Panc1 (cell line): ENCODE data around the gene DDX1. TPM values are rescaled to one million over a fixed set of nuclear protein-coding genes. Genes with fewer than 3 reads are reported as not detected.

Source experiments
- ATAC-seq: fragments of 200-7000 bp; cut with Tn5 transposase; 2 replicates; pipeline ENCODE4 v1.9.1; 2020; ENCODE audit warnings: mild to moderate bottlenecking, moderate library complexity
- BruUV-seq: library from RNA; stranded (reverse); fragments of 400-500 nt; replicated peaks from 2 replicates; lab custom pipeline; 2021; lab: Mats Ljungman, UMichigan
- CTCF ChIA-PET: fragments of 300-600 bp; sonication (Branson Sonifier 250); formaldehyde crosslinking; loops from one replicate; lab custom pipeline; 2022; ENCODE audit warnings: antibody characterized with exemption; lab: Charles Lee
- POLR2A ChIA-PET: fragments of 300-600 bp; sonication (Branson Sonifier 250); formaldehyde crosslinking; loops from one replicate; lab custom pipeline; 2022; ENCODE audit warnings: antibody characterized with exemption; lab: Charles Lee
- DNase-seq: peaks from one replicate; pipeline ENCODE4 v3.0.0-alpha.2; 2010; ENCODE audit warnings: low read depth, low spot score
- H3K27ac ChIP-seq: 2 replicates; pipeline ENCODE4 v1.5.1; 2011; ENCODE audit warnings: mild to moderate bottlenecking, low read length, inconsistent platforms
- H3K27me3 ChIP-seq: fragments of 200-500 bp; sonication (Bioruptor generic); 2 replicates; pipeline ENCODE4 v1.6.0; 2014; ENCODE audit warnings: low read length, inconsistent platforms; ENCODE audit not compliant: control insufficient read depth, insufficient read depth
- H3K36me3 ChIP-seq: fragments of 200-500 bp; sonication (Bioruptor generic); 2 replicates; pipeline ENCODE4 v1.5.1; 2014; ENCODE audit warnings: inconsistent platforms, mild to moderate bottlenecking, low read length, moderate library complexity; ENCODE audit not compliant: control insufficient read depth, insufficient read depth
- H3K4me1 ChIP-seq: 2 replicates; pipeline ENCODE4 v1.5.1; 2011; ENCODE audit warnings: inconsistent platforms, mild to moderate bottlenecking, low read length, moderate library complexity; ENCODE audit not compliant: control insufficient read depth, insufficient read depth
- H3K4me3 ChIP-seq, 2 experiments: 2 replicates each; pipeline ENCODE4 v1.5.1; 2011 to 2012; ENCODE audit warnings: low read depth in 2 of 2, low read length in 2 of 2, mild to moderate bottlenecking in 2 of 2, inconsistent platforms in 1 of 2, moderate library complexity in 1 of 2
- H3K9me3 ChIP-seq: fragments of 200-500 bp; sonication (Bioruptor generic); 2 replicates; pipeline ENCODE4 v1.5.1; 2014; ENCODE audit warnings: low read depth, mild to moderate bottlenecking, inconsistent platforms, low read length, moderate library complexity; ENCODE audit not compliant: control insufficient read depth, insufficient read depth
- CTCF ChIP-seq: fragments of 450-650 bp; IDR thresholded peaks from 2 replicates; pipeline ENCODE4 v1.5.1; 2017; ENCODE audit warnings: mild to moderate bottlenecking
- POLR2AphosphoS5 ChIP-seq: IDR thresholded peaks from 2 replicates; pipeline ENCODE4 v1.6.1; 2012; ENCODE audit warnings: mild to moderate bottlenecking, low read depth, low read length, moderate library complexity
- REST ChIP-seq, 2 experiments: IDR thresholded peaks; 2 replicates each; pipeline ENCODE4 v1.6.1; 2011 to 2012; ENCODE audit warnings: low read depth in 2 of 2, control low read depth in 1 of 2, low read length in 1 of 2, mild to moderate bottlenecking in 1 of 2, moderate library complexity in 1 of 2; ENCODE audit not compliant: insufficient read depth in 1 of 2
- SIN3A ChIP-seq: IDR thresholded peaks from 2 replicates; pipeline ENCODE4 v1.6.1; 2012; ENCODE audit warnings: low read depth, mild to moderate bottlenecking, low read length, moderate library complexity, borderline replicate concordance; ENCODE audit not compliant: insufficient read depth
- TCF7L2 ChIP-seq: IDR thresholded peaks from 2 replicates; pipeline ENCODE4 v1.6.1; 2011; ENCODE audit warnings: mild to moderate bottlenecking, low read depth, low read length, inconsistent platforms
- in situ Hi-C: cut with HindIII; loops from 2 replicates; pipeline ENCODE4 v1.10.0; 2016; ENCODE audit warnings: low sequenced_read_pairs, low pct_unique_long_range_greater_than_20kb
- intact Hi-C: fragments of 100-400 bp; cut with micrococcal nuclease; formaldehyde crosslinking; loops from one replicate; pipeline ENCODE4 v1.10.0; 2022; ENCODE audit not compliant: unreplicated experiment
- total RNA-seq: library from RNA; stranded (reverse); gene quantifications from one replicate; pipeline ENCODE4 v1.2.1, GENCODE V29; 2021; ENCODE audit not compliant: unreplicated experiment

DDX1 gene
- total RNA-seq, 1 experiment from 2014 or later = 102 TPM

GRCh38 chr2:15658911-15659310, 67.2 kb downstream of the DDX1 start:
- no peak for ATAC-seq

GRCh38 chr2:15660491-15661294, 69.0 kb downstream of the DDX1 start:
- no peak overlapping the region for H3K4me3 ChIP-seq
- in situ Hi-C loops = no loop called here
- H3K27me3 ChIP-seq = no peaks in the 10 kb centered on the region; the same call in 1 of the 2 replicates
- no peaks in the 10 kb centered on the region for H3K9me3 ChIP-seq
- no peak overlapping the region for H3K27ac ChIP-seq
- no peak for TF ChIP-seq TCF7L2
- no peak for TF ChIP-seq CTCF
- TF ChIP-seq POLR2AphosphoS5 = no peak
- no peak for TF ChIP-seq REST (IDR thresholded peaks at IDR 0.05; ENCODE audit: insufficient read depth in 1 of 2, low read depth in 2 of 2, low read length in 1 of 2)
- TF ChIP-seq SIN3A = no peak
- DNase-seq (no peak), ATAC-seq (no peak)
- ChIA-PET CTCF (no interaction called here), POLR2A (no interaction called here)
- intact Hi-C loops = no loop called here
- no peaks in the 10 kb centered on the region for H3K36me3 ChIP-seq
- BruUV-seq = no TSS peak
- H3K4me1 ChIP-seq = no peaks in the 10 kb centered on the region

More at GRCh38 chr2:15658911-15659310, 67.2 kb downstream of the DDX1 start:
- TF ChIP-seq REST (IDR thresholded peaks at IDR 0.05; ENCODE audit: insufficient read depth in 1 of 2, low read depth in 2 of 2, low read length in 1 of 2) (no peak), TCF7L2 (no peak), POLR2AphosphoS5 (no peak), CTCF (no peak), SIN3A (no peak)
- Histone ChIP-seq H3K9me3 (no peaks in the 10 kb centered on the region), H3K27me3 (no peaks in the 10 kb centered on the region; the same call in 1 of the 2 replicates), H3K4me1 (no peaks in the 10 kb centered on the region), H3K27ac (no peak overlapping the region), H3K36me3 (no peaks in the 10 kb centered on the region), H3K4me3 (no peak overlapping the region)
- POLR2A ChIA-PET = no interaction called here
- in situ Hi-C loops = no loop called here
- DNase-seq = no peak
- CTCF ChIA-PET = no interaction called here
- no TSS peak for BruUV-seq
- intact Hi-C loops = no loop called here
